SIG-M5 treated with dmso at 0.1 percent for 504 hours (cell line): Measurements from ENCODE around the gene EPDR1.
A peak's percentile ranks its signal among the peaks of the same experiment; 100 is the strongest.

Source experiments
- DNase-seq: peaks from one replicate; lab custom pipeline; 2025; ENCODE audit not compliant: unreplicated experiment; lab: John Stamatoyannopoulos, UW

Gene EPDR1

DNA sequence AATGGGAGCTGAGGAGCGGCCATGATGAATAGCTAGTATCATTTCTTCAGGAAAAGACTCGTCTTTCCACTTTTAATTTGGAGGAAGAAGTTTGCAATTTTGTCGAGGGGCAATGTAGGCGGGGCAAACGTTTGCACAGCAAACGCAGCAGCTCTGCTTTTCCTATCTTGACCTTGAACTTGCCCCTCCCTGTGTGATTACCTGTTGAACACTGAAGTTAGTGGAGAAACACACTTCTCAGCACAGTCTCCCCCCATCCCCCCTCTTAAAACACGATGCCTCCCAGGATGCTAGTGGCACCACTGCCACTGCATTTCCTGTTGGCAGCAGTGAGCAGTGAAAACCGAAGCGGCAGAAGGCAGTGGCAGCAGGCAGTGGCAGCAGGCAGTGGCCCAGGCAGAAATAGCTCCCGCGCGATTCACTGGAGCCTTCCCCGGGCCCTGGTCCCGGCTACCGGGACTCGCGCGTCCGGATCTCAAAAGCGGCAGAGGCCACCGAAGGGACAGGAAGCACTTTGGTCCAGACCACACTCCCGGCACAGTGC lies at the start of gene EPDR1:
EPDR1 (plus strand) TSS at position 336 of the 544 bp plus-strand sequence. CDS start 300 bp downstream, outside the sequence.
- DNase-seq, result peak; percentile 74

- no peak for DNase-seq
Measured at GRCh38 chr7:37882086-37882485, 38.4 kb upstream of the EPDR1 start.

- DNase-seq, result no peak
Measured at GRCh38 chr7:37893359-37893758, 27.1 kb upstream of the EPDR1 start.

DNA sequence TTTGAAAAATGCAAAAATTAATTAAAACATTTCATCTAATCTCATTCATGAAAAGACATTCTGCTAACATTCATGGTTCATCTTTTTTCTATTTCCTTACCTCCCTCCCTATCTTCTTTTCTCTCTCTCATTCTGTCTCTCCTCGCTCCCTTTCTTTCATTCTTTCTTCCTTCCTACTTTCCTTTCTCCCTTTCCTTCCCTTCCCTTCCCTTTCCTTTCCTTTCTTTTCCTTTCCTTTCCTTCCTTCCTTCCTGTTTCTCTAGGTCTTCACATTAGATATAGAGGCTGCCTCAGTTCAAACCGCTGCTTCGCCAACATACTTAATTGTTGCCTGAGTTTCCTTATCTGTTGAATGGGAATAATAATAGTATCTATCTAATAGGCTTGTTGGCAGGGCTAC lies 25.8 kb upstream of the EPDR1 start:
- no peak for DNase-seq

DNA sequence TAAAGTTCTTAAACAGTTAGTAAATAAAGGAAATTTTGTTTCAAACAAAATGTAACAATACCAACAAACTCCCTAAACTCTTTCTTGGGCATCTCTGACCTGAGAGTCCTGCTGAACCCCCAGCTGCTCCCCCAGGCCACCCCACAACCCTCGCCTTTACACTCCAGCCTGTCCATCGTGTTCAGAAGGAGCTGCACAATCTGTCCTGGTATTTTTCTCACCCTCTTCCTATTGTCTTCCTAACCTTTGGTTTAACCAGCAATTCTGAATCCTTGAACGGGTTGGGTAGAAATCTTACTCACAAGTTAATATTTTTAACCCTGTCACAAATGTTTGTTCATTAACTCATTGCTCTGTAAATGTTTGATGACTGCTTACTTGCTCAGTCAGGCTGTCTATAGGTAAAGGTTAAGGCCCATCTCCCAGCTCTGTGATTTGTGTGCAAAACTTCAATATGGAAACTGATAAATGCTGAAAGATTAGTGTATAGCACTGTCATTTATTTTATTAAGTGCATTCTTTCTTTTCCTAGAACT lies 20.7 kb upstream of the EPDR1 start:
- no peak for DNase-seq

DNA sequence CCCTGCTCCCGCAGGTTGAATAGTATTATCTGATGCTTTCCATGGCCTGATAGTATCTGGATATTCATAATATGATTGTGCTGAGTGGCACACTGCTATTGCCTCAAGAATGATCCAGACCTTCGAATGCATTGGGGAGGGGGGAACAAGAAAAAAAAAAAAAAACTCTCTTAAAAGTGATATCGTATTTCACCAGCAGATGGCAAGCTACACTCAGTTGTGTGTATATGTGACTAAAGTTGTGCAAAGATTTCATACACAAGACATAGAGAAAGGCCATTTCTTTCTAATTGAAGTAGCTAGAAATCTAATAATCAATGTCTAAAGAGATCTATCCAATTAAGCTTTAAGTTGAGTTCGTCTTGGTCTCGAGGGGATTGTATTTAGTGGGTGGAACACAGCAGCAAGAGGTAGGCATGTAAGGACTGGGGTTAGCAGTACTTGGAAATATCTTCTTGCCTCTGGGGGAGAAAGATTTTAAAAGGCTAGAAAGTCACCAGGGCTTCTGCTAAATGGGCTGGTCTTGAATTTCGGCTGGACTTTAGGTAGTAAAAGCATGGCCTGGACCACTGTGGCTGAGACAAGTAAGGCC lies 19.1 kb upstream of the EPDR1 start:
- DNase-seq, result peak; percentile 67

DNA sequence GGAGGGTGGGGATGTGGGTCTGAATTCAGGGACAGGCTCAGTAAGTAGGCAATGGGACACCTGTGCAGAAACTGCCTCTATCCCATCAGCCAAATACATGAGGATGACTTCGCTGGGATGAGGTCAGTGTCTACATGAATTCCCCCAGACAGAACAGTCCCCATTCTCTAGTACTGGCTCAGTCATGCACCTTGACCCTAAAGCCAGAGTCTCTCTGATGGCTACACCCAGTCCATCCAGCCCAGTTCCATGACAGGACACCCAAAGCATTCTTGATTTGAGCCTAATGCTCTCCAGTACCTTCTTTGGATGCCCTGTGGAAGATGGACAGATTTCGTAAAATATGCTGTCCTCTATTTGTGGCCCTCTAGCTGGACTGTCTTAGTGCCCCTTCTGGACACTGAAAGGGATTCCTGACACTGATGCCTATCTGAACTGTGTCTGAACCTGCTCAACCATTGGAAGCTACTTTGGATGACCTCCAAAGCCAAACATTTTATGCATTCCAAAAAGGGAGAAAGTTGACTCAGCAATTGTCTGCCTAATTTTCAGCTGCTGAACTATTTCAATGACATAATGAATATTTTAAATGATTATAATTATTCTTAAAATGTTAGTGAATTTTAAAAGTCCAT lies 18.4 kb upstream of the EPDR1 start:
- DNase-seq, result no peak

DNA sequence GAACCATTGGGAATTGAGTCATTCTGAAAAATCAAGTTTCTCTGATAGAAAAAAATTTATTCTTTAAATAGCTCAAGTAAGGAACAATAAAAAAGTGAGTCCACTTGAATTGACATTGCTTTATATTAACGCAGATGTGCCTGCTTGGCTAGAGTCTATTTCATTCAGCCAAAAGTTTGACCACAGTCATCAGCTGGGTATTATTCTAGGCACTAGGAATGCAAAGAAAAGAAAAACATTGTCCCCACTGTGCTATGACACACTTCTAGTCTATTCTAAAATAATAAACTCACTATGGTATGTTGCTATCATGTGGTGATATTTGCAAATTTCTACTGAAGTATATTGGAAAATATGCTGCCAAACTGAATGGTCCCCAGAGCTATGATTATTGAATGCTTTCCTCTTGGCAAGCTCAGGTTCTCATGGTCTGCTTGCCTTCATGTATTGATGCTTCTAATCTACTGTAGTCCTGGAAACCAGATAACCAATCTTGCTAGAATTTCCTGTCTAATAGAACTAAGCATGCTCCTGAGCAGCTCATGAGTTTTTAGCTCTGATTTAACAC lies 12.1 kb upstream of the EPDR1 start:
- no peak for DNase-seq

DNA sequence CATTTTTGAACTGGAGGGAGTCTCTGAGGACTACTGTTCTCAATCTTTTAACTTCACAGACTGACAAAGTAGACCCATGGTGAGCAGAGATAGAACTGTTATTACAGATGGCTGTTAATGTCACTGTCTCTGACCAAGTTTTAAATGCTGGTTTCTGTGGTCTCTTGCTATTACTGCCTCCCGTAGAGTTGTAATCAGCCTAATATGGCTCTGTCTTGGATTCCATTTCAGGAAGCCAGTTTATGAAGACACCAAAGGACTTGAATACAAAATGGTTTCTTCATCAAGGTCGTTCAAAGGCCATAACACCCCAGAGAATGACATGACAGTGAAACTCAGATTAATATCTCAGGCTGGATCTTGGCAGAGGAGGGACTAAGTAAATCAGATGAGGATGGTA lies 7.7 kb upstream of the EPDR1 start:
- no peak for DNase-seq

DNA sequence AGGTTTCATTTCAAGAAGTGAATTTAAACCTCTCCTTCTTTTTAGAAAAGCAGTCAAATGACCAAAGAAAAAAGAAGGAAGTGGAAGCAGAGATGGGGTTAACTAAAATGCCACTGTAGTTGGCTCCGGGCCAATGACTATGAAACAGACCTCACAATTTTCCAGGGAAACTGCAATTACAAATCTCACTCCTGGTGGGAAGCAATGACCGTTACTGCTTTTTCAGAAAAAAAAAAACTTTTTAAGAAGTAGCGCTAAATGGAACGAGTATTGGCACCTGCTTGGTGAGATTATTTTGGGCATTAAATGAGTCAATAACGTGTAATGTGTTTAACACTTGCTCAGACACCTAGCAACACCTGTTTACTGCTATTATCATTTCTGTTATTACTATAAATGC lies 5.0 kb upstream of the EPDR1 start:
- DNase-seq, result peak; percentile 59

DNA sequence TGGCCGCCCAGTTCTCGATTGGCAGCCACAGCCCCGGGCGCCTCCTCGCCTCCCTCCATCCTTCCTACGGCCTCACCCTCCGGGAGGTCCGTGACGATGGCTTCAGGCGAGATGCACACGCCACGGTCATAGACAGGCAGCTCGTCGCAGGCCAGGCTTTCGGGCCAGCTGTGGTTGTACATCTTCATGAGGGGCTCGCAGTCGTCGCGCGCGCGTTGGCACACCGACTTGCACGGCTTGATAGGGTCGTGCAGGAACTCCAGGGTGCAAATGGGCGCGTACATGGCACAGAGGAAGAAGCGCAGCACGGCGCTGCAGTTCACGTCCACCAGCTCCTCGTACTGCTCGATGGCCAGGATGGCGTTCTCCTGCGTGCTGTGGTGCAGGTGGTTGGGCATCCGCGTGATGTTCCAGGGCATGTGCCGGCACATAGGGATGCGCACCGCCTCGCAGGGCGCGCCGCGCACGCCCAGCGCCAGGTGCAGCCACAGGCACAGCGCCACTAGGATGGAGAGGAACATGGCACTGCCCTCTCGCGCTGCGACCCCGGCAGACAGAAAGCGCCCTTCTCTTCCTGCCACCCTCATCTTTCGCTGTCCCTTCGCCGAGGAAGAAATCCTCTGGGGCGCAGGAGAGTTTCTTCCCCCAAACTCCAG lies 4.3 kb upstream of the EPDR1 start:
- no peak for DNase-seq

GRCh38 chr7:37916673-37917660 lies 3.5 kb upstream of the EPDR1 start, which contains the start of gene SFRP4:
TSS of gene SFRP4 (minus strand) at chr7:37916817. CDS start at chr7:37916537, 280 bp downstream.
- DNase-seq, result peak; percentile 56

DNA sequence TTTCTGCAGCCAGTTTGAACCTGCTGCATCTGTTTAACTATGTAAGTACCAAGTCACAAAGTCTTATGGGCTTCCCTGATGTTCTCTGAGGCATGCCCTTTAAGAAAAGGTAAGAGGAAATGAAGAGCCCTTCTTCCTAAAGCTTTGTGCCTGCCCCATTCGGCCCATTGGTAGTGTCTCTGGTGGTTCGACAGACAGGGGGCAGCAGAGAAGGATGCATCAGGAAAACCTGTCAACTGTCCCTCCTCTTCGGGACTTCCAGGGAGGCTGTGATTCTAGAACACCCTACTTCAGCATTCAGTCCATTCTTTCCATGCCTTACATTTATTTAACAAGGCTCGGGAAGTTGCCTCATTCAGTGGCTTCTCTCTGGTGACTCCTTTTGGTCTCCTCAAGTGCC lies 1.9 kb upstream of the EPDR1 start:
- DNase-seq, result no peak

DNA sequence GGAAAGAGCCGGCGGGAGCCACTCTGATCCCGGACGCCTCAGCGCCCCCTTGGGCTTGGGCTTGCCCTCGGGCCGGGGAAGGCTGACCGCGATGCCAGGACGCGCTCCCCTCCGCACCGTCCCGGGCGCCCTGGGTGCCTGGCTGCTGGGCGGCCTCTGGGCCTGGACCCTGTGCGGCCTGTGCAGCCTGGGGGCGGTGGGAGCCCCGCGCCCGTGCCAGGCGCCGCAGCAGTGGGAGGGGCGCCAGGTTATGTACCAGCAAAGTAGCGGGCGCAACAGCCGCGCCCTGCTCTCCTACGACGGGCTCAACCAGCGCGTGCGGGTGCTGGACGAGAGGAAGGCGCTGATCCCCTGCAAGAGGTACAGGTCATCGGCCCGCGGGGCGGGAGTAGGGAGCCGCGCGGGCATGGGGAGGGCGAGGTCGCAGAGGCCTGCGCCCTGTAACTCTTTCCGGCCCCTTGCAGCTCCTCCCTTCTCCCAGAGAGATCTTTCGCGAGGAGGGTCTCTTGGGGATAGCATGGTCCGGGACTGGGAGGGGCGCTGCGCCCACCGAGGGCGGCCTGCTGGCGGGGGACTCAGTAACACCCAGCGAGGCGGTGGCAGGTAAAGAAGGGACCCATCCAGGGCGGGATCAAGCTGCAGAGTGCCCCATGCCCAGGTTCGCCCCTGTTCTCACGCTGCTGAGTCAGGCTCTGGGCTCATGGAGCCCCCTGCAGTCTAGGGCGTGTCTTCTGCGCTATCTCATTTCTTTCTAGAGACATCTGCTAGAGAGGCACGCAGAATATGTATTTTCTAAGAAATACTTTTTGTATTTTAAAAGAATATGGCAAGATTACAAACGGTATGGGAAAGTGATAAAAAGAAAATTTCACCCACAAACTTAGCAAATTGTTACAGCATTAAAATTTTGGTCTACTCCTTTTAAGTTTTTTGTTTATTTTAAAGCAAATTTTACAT lies 687 bp downstream of the EPDR1 start:
- peak; percentile 53 for DNase-seq

DNA sequence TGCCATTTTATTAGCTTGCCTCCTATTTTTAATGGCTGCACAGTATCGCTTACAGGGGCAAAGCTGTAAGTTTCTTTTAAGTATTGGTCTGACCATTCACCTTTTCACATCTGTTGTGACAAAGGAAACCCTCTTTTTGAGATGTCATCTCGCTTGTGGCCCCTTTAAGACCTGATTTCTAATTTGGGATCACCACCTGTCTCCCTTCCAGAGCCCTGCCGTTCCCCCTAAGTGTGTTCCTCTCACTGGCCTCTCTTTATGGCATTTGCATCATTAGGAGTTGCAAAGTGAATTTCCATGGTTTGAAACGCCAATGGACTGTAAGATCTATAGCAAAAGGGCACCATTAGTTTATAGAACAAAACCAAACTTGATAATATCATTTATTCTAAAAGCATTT lies 1.4 kb downstream of the EPDR1 start:
- DNase-seq, result no peak

GRCh38 chr7:37923996-37924395 lies 3.6 kb downstream of the EPDR1 start:
- no peak for DNase-seq

DNA sequence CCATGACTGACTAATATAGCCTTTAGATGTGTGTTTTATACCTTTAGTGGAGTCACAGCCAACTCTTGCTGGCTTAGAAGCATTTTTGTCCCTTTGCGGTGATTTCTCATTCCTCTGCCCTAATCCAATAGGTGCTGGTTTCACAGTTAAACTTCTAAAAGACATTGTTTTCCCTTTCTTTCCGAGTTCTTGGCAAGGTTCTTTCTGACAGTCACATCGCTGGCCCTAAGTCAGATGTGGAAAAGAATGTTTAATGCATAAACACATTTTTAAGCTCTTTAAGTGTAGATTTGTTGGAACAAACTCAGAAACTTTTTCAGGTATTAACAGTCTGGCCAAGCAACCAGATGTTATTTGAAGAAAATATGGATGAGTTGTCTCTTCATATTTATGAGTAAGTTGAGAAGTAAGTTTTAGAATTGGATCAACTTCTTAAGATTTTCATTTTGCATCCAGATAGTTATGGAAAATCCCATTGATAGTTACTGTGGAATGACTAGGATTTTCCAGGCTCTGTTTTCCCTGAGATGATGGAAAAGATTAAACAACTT lies 4.1 kb downstream of the EPDR1 start:
- no peak for DNase-seq

DNA sequence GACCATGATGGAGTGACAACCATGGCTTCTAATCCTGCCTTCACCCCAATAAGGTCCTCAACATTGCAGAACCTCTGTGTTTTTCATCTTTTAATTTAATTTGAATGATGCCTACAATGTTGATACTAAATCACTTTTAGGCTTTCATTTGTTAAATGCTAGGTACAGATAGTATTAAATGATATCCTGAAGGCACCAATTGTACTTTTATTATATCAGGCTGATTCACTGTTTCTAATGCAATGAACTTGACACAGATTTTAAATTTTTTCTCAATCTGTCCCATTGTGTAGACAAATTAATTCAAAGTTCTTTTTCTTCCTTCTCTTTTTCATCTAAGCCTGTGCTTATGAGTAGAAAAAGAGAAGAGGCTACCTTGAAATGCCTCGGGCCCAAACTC lies 5.2 kb downstream of the EPDR1 start:
- no peak for DNase-seq
